NK-92 (cell line): ENCODE data around the gene SLC35B4.

Experiments
- DNase-seq: peaks from one replicate; lab custom pipeline; 2025; ENCODE audit not compliant: unreplicated experiment; lab: John Stamatoyannopoulos, UW

The SLC35B4 gene

GRCh38 chr7:134293002-134293740 is 23.6 kb downstream of the SLC35B4 start:
- no peak for DNase-seq

- no peak for DNase-seq
These were observed 26.4 kb downstream of the SLC35B4 start for GRCh38 chr7:134290286-134290685.

GRCh38 chr7:134289841-134290240 is 26.9 kb downstream of the SLC35B4 start:
- DNase-seq, result no peak

- no peak for DNase-seq
These were observed 27.3 kb downstream of the SLC35B4 start for GRCh38 chr7:134289423-134289822.

DNA sequence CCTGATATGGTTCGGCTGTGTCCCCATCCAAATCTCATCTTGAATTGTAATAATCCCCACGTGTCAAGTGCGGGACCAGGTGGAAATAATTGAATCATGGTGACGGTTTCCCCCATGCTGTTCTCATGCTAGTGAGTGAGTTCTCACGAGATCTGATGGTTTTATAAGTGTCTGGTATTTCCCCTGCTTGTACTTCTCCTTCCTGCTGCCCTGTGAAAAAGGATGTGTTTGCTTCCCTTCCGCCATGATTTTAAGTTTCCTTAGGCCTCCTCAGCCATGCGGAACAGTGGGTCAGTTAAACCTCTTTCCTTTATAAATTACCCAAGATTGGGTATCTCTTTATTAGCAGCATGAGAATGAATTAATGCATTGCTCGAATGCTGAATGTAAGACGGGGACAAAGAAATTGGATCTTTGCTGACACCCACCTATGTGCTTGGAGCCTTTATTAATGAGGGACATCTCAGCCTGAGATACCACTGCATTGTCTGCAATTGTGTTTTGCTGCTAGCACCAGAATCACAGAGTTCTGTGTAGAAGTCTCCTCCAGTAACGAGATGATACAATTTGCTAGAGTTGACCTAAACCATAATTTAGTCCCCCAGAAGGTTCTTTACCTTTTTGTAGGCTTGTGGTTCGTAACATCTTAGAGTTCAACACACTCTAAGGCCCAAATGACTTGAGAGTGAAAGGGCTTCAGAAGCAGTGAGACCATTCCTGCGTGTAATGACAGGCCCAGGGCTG is 28.6 kb downstream of the SLC35B4 start:
- DNase-seq, result no peak

GRCh38 chr7:134284952-134285351 is 31.8 kb downstream of the SLC35B4 start:
- no peak for DNase-seq

DNA sequence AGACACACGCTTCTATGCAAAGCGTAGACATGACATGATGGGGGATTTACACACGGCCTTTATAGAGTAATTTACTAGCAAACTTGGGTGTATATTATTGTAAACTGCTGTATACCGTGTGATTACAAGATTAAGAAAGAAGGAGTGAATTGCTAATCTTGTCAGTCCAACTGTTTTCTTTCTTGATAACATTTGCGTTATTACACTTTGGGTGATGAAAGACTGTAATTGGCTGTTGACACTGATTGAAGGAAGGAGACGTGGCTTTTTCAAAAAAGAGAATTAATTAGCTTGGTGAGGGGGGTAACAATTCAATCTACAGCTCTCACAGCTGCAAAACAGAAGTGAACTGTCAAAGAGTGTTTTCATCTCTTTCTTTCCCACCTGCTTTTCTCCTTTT is 32.7 kb downstream of the SLC35B4 start:
- no peak for DNase-seq

DNA sequence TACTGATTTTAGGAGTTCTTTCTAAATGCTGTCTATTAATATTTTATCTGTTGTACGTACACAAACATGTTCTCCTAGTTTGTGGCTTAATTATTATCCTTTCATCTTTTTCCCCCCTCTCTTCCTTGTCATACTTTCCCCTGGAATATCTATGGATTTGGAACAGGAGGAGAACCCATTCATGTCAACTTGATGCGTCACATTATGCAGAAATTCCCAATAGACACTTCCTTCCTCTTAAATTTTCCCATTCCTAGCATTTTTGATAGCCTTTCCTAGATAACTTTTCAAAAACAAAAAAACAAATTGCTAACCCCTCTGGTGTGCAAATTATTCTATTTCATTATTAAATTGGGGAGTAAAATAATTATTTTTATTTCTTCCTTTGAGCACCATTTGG is 36.2 kb downstream of the SLC35B4 start:
- no peak for DNase-seq

GRCh38 chr7:134279898-134280297 is 36.8 kb downstream of the SLC35B4 start:
- DNase-seq, result no peak

DNA sequence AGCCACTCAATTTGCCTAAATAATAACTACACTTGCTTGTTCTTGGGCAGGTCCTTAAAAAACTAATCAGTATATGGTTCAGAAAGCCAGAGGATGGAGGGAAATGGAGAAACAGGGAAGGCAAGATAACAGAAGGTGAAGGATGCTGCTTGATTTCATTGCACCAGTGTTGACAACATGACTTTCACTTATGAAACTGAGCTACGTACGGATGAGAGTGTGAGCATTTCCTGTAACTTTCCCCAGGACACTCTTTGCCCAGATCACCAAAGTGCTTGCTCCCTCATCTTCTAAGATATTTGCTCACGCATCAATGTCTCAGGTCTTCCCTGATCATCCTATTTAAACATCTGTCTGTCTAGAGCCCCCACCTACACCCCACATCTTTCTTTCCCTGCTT is 37.4 kb downstream of the SLC35B4 start:
- DNase-seq, result no peak

- no peak for DNase-seq
These were observed 38.1 kb downstream of the SLC35B4 start for GRCh38 chr7:134278502-134279153.

- DNase-seq, result no peak
These were observed 39.8 kb downstream of the SLC35B4 start for GRCh38 chr7:134276951-134277350.

- no peak for DNase-seq
These were observed 54.4 kb downstream of the SLC35B4 start for GRCh38 chr7:134262322-134262721.

- DNase-seq, result no peak
These were observed 60.9 kb downstream of the SLC35B4 start for GRCh38 chr7:134255814-134256213.

DNA sequence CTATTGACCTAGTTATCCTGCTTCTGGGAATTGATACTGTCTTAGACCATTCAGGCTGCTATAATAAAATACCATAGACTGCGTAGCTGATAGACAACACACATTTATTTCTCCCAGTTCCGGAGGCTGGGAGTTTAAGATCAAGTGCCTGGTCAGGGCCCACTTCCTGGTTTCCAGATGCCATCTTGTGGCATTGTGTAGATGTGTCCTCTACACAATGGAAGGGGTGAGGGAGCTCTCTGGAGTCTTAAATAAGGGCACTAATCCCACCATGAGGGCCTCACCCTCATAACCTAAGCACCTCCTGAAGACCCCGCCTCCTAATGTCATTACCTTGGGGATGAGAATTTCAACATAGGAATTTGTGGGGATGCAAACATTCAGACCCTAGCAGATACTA is 62.4 kb downstream of the SLC35B4 start:
- no peak for DNase-seq

GRCh38 chr7:134248196-134248595 is 68.5 kb downstream of the SLC35B4 start:
- no peak for DNase-seq

DNA sequence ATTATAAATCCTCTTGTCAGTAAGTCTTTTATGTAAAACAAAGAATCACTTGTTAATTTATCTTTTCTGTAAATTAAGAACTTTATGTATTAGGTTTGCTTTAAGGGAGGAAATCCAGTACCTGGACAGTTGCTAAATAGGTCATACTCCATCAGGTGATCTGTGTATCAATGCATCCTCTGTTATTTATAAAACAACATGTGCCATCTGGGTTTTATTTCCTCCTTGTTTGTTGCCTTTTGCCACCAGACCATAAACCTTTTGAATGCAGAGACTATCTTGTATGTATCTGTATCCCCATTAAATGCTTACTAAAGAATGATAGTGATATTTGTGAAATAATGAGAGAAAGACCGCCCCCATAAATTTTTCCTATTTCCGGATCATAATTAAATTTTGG is 70.0 kb downstream of the SLC35B4 start:
- DNase-seq, result no peak

GRCh38 chr7:134246347-134246746 is 70.4 kb downstream of the SLC35B4 start:
- DNase-seq, result no peak

GRCh38 chr7:134245253-134245652 is 71.5 kb downstream of the SLC35B4 start:
- no peak for DNase-seq
